ENCODE measurements around the gene COL26A1.

Gene COL26A1

GRCh38 chr7:101419831-101420230 is 57.2 kb downstream of the COL26A1 start:
- no CpG with 5 or more reads among the region's 16 CpGs for WGBS (ENCODE audit: extremely low coverage, insufficient coverage, insufficient read length)
- Histone ChIP-seq H3K9ac (ENCODE audit: low read length) (no peak overlapping the region), H3K14ac (ENCODE audit: low read length) (no peak overlapping the region), H3K27ac (ENCODE audit: low read depth, low read length) (no peak overlapping the region), H4K8ac (ENCODE audit: low read depth, low read length) (no peak overlapping the region), H2AK5ac (ENCODE audit: low read length) (no peak overlapping the region), H3K79me1 (ENCODE audit: low read length) (peaks cover 7% of the 10 kb centered on the region), H2BK5ac (ENCODE audit: low read depth, low read length, poor library complexity) (no peak overlapping the region), H3K27me3 (ENCODE audit: insufficient read depth, low read length) (no peaks in the 10 kb centered on the region), H2BK12ac (ENCODE audit: low read length) (no peak overlapping the region), H3K4me1 (ENCODE audit: control insufficient read depth in 1 of 2, insufficient read depth in 2 of 2, low read length in 2 of 2) (peaks cover 3 to 15% of the 10 kb centered on the region in 2 experiments), H3K9me3 (ENCODE audit: insufficient read depth, low read depth, low read length) (peaks cover 3% of the 10 kb centered on the region), H2BK120ac (ENCODE audit: insufficient read depth, low read length, poor library complexity) (no peak overlapping the region), H3K36me3 (ENCODE audit: control insufficient read depth in 1 of 2, insufficient read depth in 2 of 2, low read length in 2 of 2) (peaks cover 7 to 9% of the 10 kb centered on the region in 2 experiments), H2AFZ (ENCODE audit: insufficient read depth, low read length, poor library complexity) (no peak overlapping the region), H3K4me2 (ENCODE audit: low read length) (no peak overlapping the region), H3K23ac (ENCODE audit: low read length) (no peak overlapping the region), H3K18ac (ENCODE audit: low read length) (peak overlapping the region; percentile 11), H3K79me2 (ENCODE audit: control insufficient read depth, insufficient read depth, low read length, poor library complexity) (no peaks in the 10 kb centered on the region), H4K12ac (ENCODE audit: low read depth, low read length) (no peak overlapping the region), H3K4ac (ENCODE audit: low read depth, low read length) (no peak overlapping the region), H4K91ac (ENCODE audit: low read depth, low read length) (no peak overlapping the region), H3K4me3 (ENCODE audit: low read depth, low read length) (no peak overlapping the region)
- DNase-seq: no peak

GRCh38 chr7:101420436-101420835 is 57.8 kb downstream of the COL26A1 start:
- no peak overlapping the region for H2BK12ac ChIP-seq (ENCODE audit: low read length)
- DNase-seq: no peak
- peaks cover 3% of the 10 kb centered on the region for H3K9me3 ChIP-seq (ENCODE audit: insufficient read depth, low read depth, low read length)
- no peak overlapping the region for H4K8ac ChIP-seq (ENCODE audit: low read depth, low read length)
- H2BK5ac ChIP-seq (ENCODE audit: low read depth, low read length, poor library complexity): no peak overlapping the region
- peaks cover 7% of the 10 kb centered on the region for H3K79me1 ChIP-seq (ENCODE audit: low read length)
- H3K4me2 ChIP-seq (ENCODE audit: low read length): no peak overlapping the region
- H3K14ac ChIP-seq (ENCODE audit: low read length): no peak overlapping the region
- H3K18ac ChIP-seq (ENCODE audit: low read length): no peak overlapping the region
- H3K4me1 ChIP-seq (ENCODE audit: control insufficient read depth in 1 of 2, insufficient read depth in 2 of 2, low read length in 2 of 2): peaks cover 3 to 15% of the 10 kb centered on the region in 2 experiments
- no peak overlapping the region for H3K27ac ChIP-seq (ENCODE audit: low read depth, low read length)
- no CpG with 5 or more reads among the region's 5 CpGs for WGBS (ENCODE audit: extremely low coverage, insufficient coverage, insufficient read length)
- peak overlapping the region; percentile 55 for H4K91ac ChIP-seq (ENCODE audit: low read depth, low read length)
- H2AK5ac ChIP-seq (ENCODE audit: low read length): no peak overlapping the region
- H3K36me3 ChIP-seq (ENCODE audit: control insufficient read depth in 1 of 2, insufficient read depth in 2 of 2, low read length in 2 of 2): peaks cover 7 to 9% of the 10 kb centered on the region in 2 experiments
- H2AFZ ChIP-seq (ENCODE audit: insufficient read depth, low read length, poor library complexity): no peak overlapping the region
- no peak overlapping the region for H3K4me3 ChIP-seq (ENCODE audit: low read depth, low read length)
- H3K23ac ChIP-seq (ENCODE audit: low read length): no peak overlapping the region
- no peaks in the 10 kb centered on the region for H3K27me3 ChIP-seq (ENCODE audit: insufficient read depth, low read length)
- no peak overlapping the region for H3K4ac ChIP-seq (ENCODE audit: low read depth, low read length)
- no peak overlapping the region for H2BK120ac ChIP-seq (ENCODE audit: insufficient read depth, low read length, poor library complexity)
- no peak overlapping the region for H3K9ac ChIP-seq (ENCODE audit: low read length)
- no peaks in the 10 kb centered on the region for H3K79me2 ChIP-seq (ENCODE audit: control insufficient read depth, insufficient read depth, low read length, poor library complexity)
- H4K12ac ChIP-seq (ENCODE audit: low read depth, low read length): no peak overlapping the region

- Histone ChIP-seq H3K27ac (ENCODE audit: low read depth, low read length) (no peak overlapping the region), H3K14ac (ENCODE audit: low read length) (no peak overlapping the region), H4K12ac (ENCODE audit: low read depth, low read length) (no peak overlapping the region), H3K27me3 (ENCODE audit: insufficient read depth, low read length) (no peaks in the 10 kb centered on the region), H3K9ac (ENCODE audit: low read length) (no peak overlapping the region), H3K4me2 (ENCODE audit: low read length) (no peak overlapping the region), H4K91ac (ENCODE audit: low read depth, low read length) (peak overlapping the region; percentile 34), H3K4ac (ENCODE audit: low read depth, low read length) (no peak overlapping the region), H3K4me3 (ENCODE audit: low read depth, low read length) (no peak overlapping the region), H2BK12ac (ENCODE audit: low read length) (no peak overlapping the region), H2AFZ (ENCODE audit: insufficient read depth, low read length, poor library complexity) (no peak overlapping the region), H3K36me3 (ENCODE audit: control insufficient read depth in 1 of 2, insufficient read depth in 2 of 2, low read length in 2 of 2) (peaks cover 12 to 16% of the 10 kb centered on the region in 2 experiments), H4K8ac (ENCODE audit: low read depth, low read length) (no peak overlapping the region), H2BK120ac (ENCODE audit: insufficient read depth, low read length, poor library complexity) (no peak overlapping the region), H3K4me1 (ENCODE audit: control insufficient read depth in 1 of 2, insufficient read depth in 2 of 2, low read length in 2 of 2) (peaks cover 3 to 15% of the 10 kb centered on the region in 2 experiments), H3K79me1 (ENCODE audit: low read length) (peaks cover 7% of the 10 kb centered on the region), H3K9me3 (ENCODE audit: insufficient read depth, low read depth, low read length) (peaks cover 4% of the 10 kb centered on the region), H2BK5ac (ENCODE audit: low read depth, low read length, poor library complexity) (no peak overlapping the region), H2AK5ac (ENCODE audit: low read length) (no peak overlapping the region), H3K79me2 (ENCODE audit: control insufficient read depth, insufficient read depth, low read length, poor library complexity) (no peaks in the 10 kb centered on the region), H3K23ac (ENCODE audit: low read length) (no peak overlapping the region), H3K18ac (ENCODE audit: low read length) (no peak overlapping the region)
- no CpG with 5 or more reads among the region's 11 CpGs for WGBS (ENCODE audit: extremely low coverage, insufficient coverage, insufficient read length)
- DNase-seq: peak; percentile 46 to 60
These were observed 59.9 kb downstream of the COL26A1 start for GRCh38 chr7:101422356-101423195.

DNA sequence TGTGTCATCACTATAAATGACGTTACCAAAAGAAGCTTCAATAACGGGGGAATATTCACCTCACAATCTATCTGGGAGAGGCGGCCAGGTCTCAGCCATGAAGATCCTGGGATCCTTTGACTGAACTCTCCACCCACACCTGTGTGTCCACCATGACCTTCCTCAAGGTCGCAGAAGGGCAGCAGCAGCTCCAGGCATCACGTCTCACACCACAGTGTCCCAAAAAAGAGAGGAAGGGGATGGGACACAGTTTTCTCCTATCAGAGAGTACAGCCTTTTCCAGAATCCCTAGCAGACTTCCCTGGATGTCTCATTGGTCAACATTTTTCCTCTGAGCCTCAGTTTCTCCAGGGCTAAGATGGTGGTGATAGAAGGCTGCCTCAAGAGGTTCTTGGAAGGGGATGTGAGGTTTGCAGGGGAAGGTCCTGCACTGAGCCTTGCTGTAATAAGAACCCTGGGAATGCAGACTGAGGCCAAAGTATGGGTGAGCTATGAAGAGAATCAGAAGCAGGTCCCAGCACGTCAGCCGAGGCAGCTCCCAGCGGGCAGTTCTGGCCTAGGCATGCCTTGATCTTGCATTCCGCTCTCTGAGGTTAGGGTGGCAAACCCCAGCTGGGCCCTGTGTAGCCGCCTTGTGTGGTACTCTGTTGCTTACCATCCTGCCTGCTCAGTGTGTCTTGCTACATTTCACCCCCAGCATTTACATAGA is 63.8 kb downstream of the COL26A1 start:
- no peak overlapping the region for H2BK5ac ChIP-seq (ENCODE audit: low read depth, low read length, poor library complexity)
- H3K36me3 ChIP-seq (ENCODE audit: control insufficient read depth in 1 of 2, insufficient read depth in 2 of 2, low read length in 2 of 2): peaks cover 5 to 7% of the 10 kb centered on the region in 2 experiments
- H3K4me2 ChIP-seq (ENCODE audit: low read length): no peak overlapping the region
- no peak overlapping the region for H4K8ac ChIP-seq (ENCODE audit: low read depth, low read length)
- no peak overlapping the region for H2AFZ ChIP-seq (ENCODE audit: insufficient read depth, low read length, poor library complexity)
- no peak overlapping the region for H3K18ac ChIP-seq (ENCODE audit: low read length)
- H3K79me2 ChIP-seq (ENCODE audit: control insufficient read depth, insufficient read depth, low read length, poor library complexity): no peaks in the 10 kb centered on the region
- no peak overlapping the region for H3K9ac ChIP-seq (ENCODE audit: low read length)
- H3K79me1 ChIP-seq (ENCODE audit: low read length): peaks cover 4% of the 10 kb centered on the region
- H2AK5ac ChIP-seq (ENCODE audit: low read length): no peak overlapping the region
- H3K9me3 ChIP-seq (ENCODE audit: insufficient read depth, low read depth, low read length): peaks cover 2% of the 10 kb centered on the region
- H3K27ac ChIP-seq (ENCODE audit: low read depth, low read length): no peak overlapping the region
- H2BK12ac ChIP-seq (ENCODE audit: low read length): no peak overlapping the region
- no peak overlapping the region for H3K4me3 ChIP-seq (ENCODE audit: low read depth, low read length)
- H3K4ac ChIP-seq (ENCODE audit: low read depth, low read length): no peak overlapping the region
- H3K23ac ChIP-seq (ENCODE audit: low read length): no peak overlapping the region
- H2BK120ac ChIP-seq (ENCODE audit: insufficient read depth, low read length, poor library complexity): no peak overlapping the region
- DNase-seq: peak; percentile 80 to 89
- WGBS (ENCODE audit: extremely low coverage, insufficient coverage, insufficient read length): no CpG with 5 or more reads among the region's 10 CpGs
- no peaks in the 10 kb centered on the region for H3K27me3 ChIP-seq (ENCODE audit: insufficient read depth, low read length)
- no peak overlapping the region for H4K91ac ChIP-seq (ENCODE audit: low read depth, low read length)
- H3K14ac ChIP-seq (ENCODE audit: low read length): no peak overlapping the region
- no peak overlapping the region for H4K12ac ChIP-seq (ENCODE audit: low read depth, low read length)
- H3K4me1 ChIP-seq (ENCODE audit: control insufficient read depth in 1 of 2, insufficient read depth in 2 of 2, low read length in 2 of 2): peaks cover 3 to 7% of the 10 kb centered on the region in 2 experiments
